ENCODE data around the gene TMEM259.

Gene TMEM259

GRCh38 chr19:1000591-1001537 is 20.1 kb downstream of the TMEM259 start:
- no peak for DNase-seq

GRCh38 chr19:1000095-1000494 is 20.8 kb downstream of the TMEM259 start, which contains the start of gene GRIN3B:
Gene GRIN3B, plus strand, starts transcription at chr19:1000419. Its CDS starts 19 bp downstream, at chr19:1000438.
- DNase-seq: no peak

GRCh38 chr19:999379-999719 is 21.6 kb downstream of the TMEM259 start:
- DNase-seq: no peak

GRCh38 chr19:998064-998463 is 22.9 kb downstream of the TMEM259 start:
- DNase-seq: no peak

- DNase-seq: no peak
Observed at GRCh38 chr19:996051-996838, 24.7 kb downstream of the TMEM259 start.

GRCh38 chr19:995051-995827 is 25.7 kb downstream of the TMEM259 start:
- DNase-seq: peak; percentile 71

- DNase-seq: no peak
Observed at GRCh38 chr19:994516-994915, 26.4 kb downstream of the TMEM259 start.

GRCh38 chr19:993831-994393 is 27.0 kb downstream of the TMEM259 start:
- DNase-seq: no peak

- no peak for DNase-seq
Observed at GRCh38 chr19:993361-993830, 27.5 kb downstream of the TMEM259 start.

GRCh38 chr19:992670-993055 is 28.3 kb downstream of the TMEM259 start:
- DNase-seq: no peak

- DNase-seq: no peak
Observed at GRCh38 chr19:991932-992669, 28.8 kb downstream of the TMEM259 start.

- DNase-seq: no peak
Observed at GRCh38 chr19:991174-991931, 29.6 kb downstream of the TMEM259 start.

- no peak for DNase-seq
Observed at GRCh38 chr19:990746-991145, 30.2 kb downstream of the TMEM259 start.

GRCh38 chr19:990119-990571 is 30.8 kb downstream of the TMEM259 start:
- no peak for DNase-seq

GRCh38 chr19:989381-990081 is 31.4 kb downstream of the TMEM259 start:
- DNase-seq: no peak

- DNase-seq: no peak
Observed at GRCh38 chr19:988510-988909, 32.4 kb downstream of the TMEM259 start.

- no peak for DNase-seq
Observed at GRCh38 chr19:988081-988480, 32.8 kb downstream of the TMEM259 start.

GRCh38 chr19:986083-986482 is 34.8 kb downstream of the TMEM259 start:
- no peak for DNase-seq

- DNase-seq: peak; percentile 90
Observed at GRCh38 chr19:984165-984967, 36.6 kb downstream of the TMEM259 start, which contains the start of gene WDR18. Gene WDR18, plus strand, starts transcription at chr19:984345. Its CDS starts 9 bp downstream, at chr19:984354.
